Neutrophil (primary cell): ENCODE data around the gene LRRC8B.

Experiments used
- H3K27ac ChIP-seq: fragments of 200-600 bp; sonication (generic); 2 replicates; pipeline ENCODE4 v1.5.1; 2016; ENCODE audit warnings: mild to moderate bottlenecking, moderate library complexity
- H3K27me3 ChIP-seq: fragments of 200-600 bp; sonication (generic); 2 replicates; pipeline ENCODE4 v1.6.0; 2016; ENCODE audit warnings: mild to moderate bottlenecking
- H3K36me3 ChIP-seq: fragments of 200-600 bp; sonication (generic); 2 replicates; pipeline ENCODE4 v1.5.1; 2017
- H3K4me1 ChIP-seq, 2 experiments: fragments of 200-600 bp in 1 of 2; sonication (generic) in 1 of 2; 1 replicate in 1 of 2; 2 replicates in 1 of 2; pipeline versions ENCODE4 v1.5.1 to v1.6.1; 2013 to 2016; ENCODE audit warnings: low read depth in 1 of 2, low read length in 1 of 2, mild to moderate bottlenecking in 1 of 2, moderate library complexity in 1 of 2; ENCODE audit not compliant: control insufficient read depth in 1 of 2, insufficient read depth in 1 of 2
- H3K4me3 ChIP-seq, 2 experiments: fragments of 200-600 bp in 1 of 2; sonication (generic) in 1 of 2; 1 replicate in 1 of 2; 2 replicates in 1 of 2; pipeline ENCODE4 v1.5.1; 2013 to 2016; ENCODE audit warnings: low read depth in 1 of 2, low read length in 1 of 2, mild to moderate bottlenecking in 1 of 2, moderate library complexity in 1 of 2
- H3K9me3 ChIP-seq: fragments of 200-600 bp; sonication (generic); 2 replicates; pipeline ENCODE4 v1.5.1; 2016
- CTCF ChIP-seq: fragments of 200-600 bp; sonication (generic); IDR thresholded peaks from 2 replicates; pipeline ENCODE4 v1.5.1; 2016; ENCODE audit warnings: antibody characterized with exemption

LRRC8B gene

GRCh38 chr1:89546082-89546889 is 21.7 kb downstream of the LRRC8B start:
- no peak overlapping the region for H3K27ac ChIP-seq

GRCh38 chr1:89546934-89547562 is 22.4 kb downstream of the LRRC8B start:
- no peak overlapping the region for H3K27ac ChIP-seq
- H3K36me3 ChIP-seq = no peaks in the 10 kb centered on the region
- H3K4me3 ChIP-seq = no peak overlapping the region
- no peaks in the 10 kb centered on the region for H3K4me1 ChIP-seq
- no peaks in the 10 kb centered on the region for H3K27me3 ChIP-seq
- TF ChIP-seq CTCF = no peak
- no peaks in the 10 kb centered on the region for H3K9me3 ChIP-seq

More at GRCh38 chr1:89546082-89546889, 21.7 kb downstream of the LRRC8B start:
- Histone ChIP-seq H3K4me1 (no peaks in the 10 kb centered on the region), H3K4me3 (no peak overlapping the region), H3K27me3 (no peaks in the 10 kb centered on the region), H3K9me3 (no peaks in the 10 kb centered on the region), H3K36me3 (no peaks in the 10 kb centered on the region)
- no peak for TF ChIP-seq CTCF

- Histone ChIP-seq H3K4me1 (peaks cover 4 to 5% of the 10 kb centered on the region in 2 experiments), H3K27ac (no peak overlapping the region), H3K9me3 (no peaks in the 10 kb centered on the region), H3K36me3 (no peaks in the 10 kb centered on the region), H3K27me3 (no peaks in the 10 kb centered on the region), H3K4me3 (no peak overlapping the region)
- no peak for TF ChIP-seq CTCF
Observed at GRCh38 chr1:89547563-89548116, 23.0 kb downstream of the LRRC8B start.

- H3K4me3 ChIP-seq = no peak overlapping the region
- H3K36me3 ChIP-seq = no peaks in the 10 kb centered on the region
- no peaks in the 10 kb centered on the region for H3K27me3 ChIP-seq
- H3K27ac ChIP-seq = no peak overlapping the region
- H3K4me1 ChIP-seq = peaks cover 10 to 11% of the 10 kb centered on the region in 2 experiments
- H3K9me3 ChIP-seq = no peaks in the 10 kb centered on the region
- no peak for TF ChIP-seq CTCF
Observed at GRCh38 chr1:89548122-89548857, 23.7 kb downstream of the LRRC8B start.

GRCh38 chr1:89550995-89551394 is 26.4 kb downstream of the LRRC8B start:
- Histone ChIP-seq H3K4me1 (peaks cover 18 to 20% of the 10 kb centered on the region in 2 experiments), H3K27ac (no peak overlapping the region), H3K36me3 (no peaks in the 10 kb centered on the region), H3K9me3 (no peaks in the 10 kb centered on the region), H3K27me3 (no peaks in the 10 kb centered on the region), H3K4me3 (no peak overlapping the region)
- no peak for TF ChIP-seq CTCF
